Panc1 (cell line): ENCODE results near the gene ZFAND3. TPM values are rescaled to one million over a fixed set of nuclear protein-coding genes. Genes with fewer than 3 reads are reported as not detected.

Source experiments
- ATAC-seq: fragments of 200-7000 bp; cut with Tn5 transposase; 2 replicates; pipeline ENCODE4 v1.9.1; 2020; ENCODE audit warnings: mild to moderate bottlenecking, moderate library complexity
- BruUV-seq: library from RNA; stranded (reverse); fragments of 400-500 nt; replicated peaks from 2 replicates; lab custom pipeline; 2021; lab: Mats Ljungman, UMichigan
- CTCF ChIA-PET: fragments of 300-600 bp; sonication (Branson Sonifier 250); formaldehyde crosslinking; loops from one replicate; lab custom pipeline; 2022; ENCODE audit warnings: antibody characterized with exemption; lab: Charles Lee
- POLR2A ChIA-PET: fragments of 300-600 bp; sonication (Branson Sonifier 250); formaldehyde crosslinking; loops from one replicate; lab custom pipeline; 2022; ENCODE audit warnings: antibody characterized with exemption; lab: Charles Lee
- DNase-seq: peaks from one replicate; pipeline ENCODE4 v3.0.0-alpha.2; 2010; ENCODE audit warnings: low read depth, low spot score
- H3K27ac ChIP-seq: 2 replicates; pipeline ENCODE4 v1.5.1; 2011; ENCODE audit warnings: mild to moderate bottlenecking, low read length, inconsistent platforms
- H3K27me3 ChIP-seq: fragments of 200-500 bp; sonication (Bioruptor generic); 2 replicates; pipeline ENCODE4 v1.6.0; 2014; ENCODE audit warnings: low read length, inconsistent platforms; ENCODE audit not compliant: control insufficient read depth, insufficient read depth
- H3K36me3 ChIP-seq: fragments of 200-500 bp; sonication (Bioruptor generic); 2 replicates; pipeline ENCODE4 v1.5.1; 2014; ENCODE audit warnings: inconsistent platforms, mild to moderate bottlenecking, low read length, moderate library complexity; ENCODE audit not compliant: control insufficient read depth, insufficient read depth
- H3K4me1 ChIP-seq: 2 replicates; pipeline ENCODE4 v1.5.1; 2011; ENCODE audit warnings: inconsistent platforms, mild to moderate bottlenecking, low read length, moderate library complexity; ENCODE audit not compliant: control insufficient read depth, insufficient read depth
- H3K4me3 ChIP-seq, 2 experiments: 2 replicates each; pipeline ENCODE4 v1.5.1; 2011 to 2012; ENCODE audit warnings: low read depth in 2 of 2, low read length in 2 of 2, mild to moderate bottlenecking in 2 of 2, inconsistent platforms in 1 of 2, moderate library complexity in 1 of 2
- H3K9me3 ChIP-seq: fragments of 200-500 bp; sonication (Bioruptor generic); 2 replicates; pipeline ENCODE4 v1.5.1; 2014; ENCODE audit warnings: low read depth, mild to moderate bottlenecking, inconsistent platforms, low read length, moderate library complexity; ENCODE audit not compliant: control insufficient read depth, insufficient read depth
- CTCF ChIP-seq: fragments of 450-650 bp; IDR thresholded peaks from 2 replicates; pipeline ENCODE4 v1.5.1; 2017; ENCODE audit warnings: mild to moderate bottlenecking
- POLR2AphosphoS5 ChIP-seq: IDR thresholded peaks from 2 replicates; pipeline ENCODE4 v1.6.1; 2012; ENCODE audit warnings: mild to moderate bottlenecking, low read depth, low read length, moderate library complexity
- REST ChIP-seq, 2 experiments: IDR thresholded peaks; 2 replicates each; pipeline ENCODE4 v1.6.1; 2011 to 2012; ENCODE audit warnings: low read depth in 2 of 2, control low read depth in 1 of 2, low read length in 1 of 2, mild to moderate bottlenecking in 1 of 2, moderate library complexity in 1 of 2; ENCODE audit not compliant: insufficient read depth in 1 of 2
- SIN3A ChIP-seq: IDR thresholded peaks from 2 replicates; pipeline ENCODE4 v1.6.1; 2012; ENCODE audit warnings: low read depth, mild to moderate bottlenecking, low read length, moderate library complexity, borderline replicate concordance; ENCODE audit not compliant: insufficient read depth
- TCF7L2 ChIP-seq: IDR thresholded peaks from 2 replicates; pipeline ENCODE4 v1.6.1; 2011; ENCODE audit warnings: mild to moderate bottlenecking, low read depth, low read length, inconsistent platforms
- in situ Hi-C: cut with HindIII; loops from 2 replicates; pipeline ENCODE4 v1.10.0; 2016; ENCODE audit warnings: low sequenced_read_pairs, low pct_unique_long_range_greater_than_20kb
- intact Hi-C: fragments of 100-400 bp; cut with micrococcal nuclease; formaldehyde crosslinking; loops from one replicate; pipeline ENCODE4 v1.10.0; 2022; ENCODE audit not compliant: unreplicated experiment
- total RNA-seq: library from RNA; stranded (reverse); gene quantifications from one replicate; pipeline ENCODE4 v1.2.1, GENCODE V29; 2021; ENCODE audit not compliant: unreplicated experiment

Gene ZFAND3
- total RNA-seq, 1 experiment from 2014 or later: 95.9 TPM

- H3K27ac ChIP-seq: no peak overlapping the region
- in situ Hi-C loops (no loop called here), intact Hi-C loops (loop anchor here (10.0 kb wide), 2 partner anchors 217 to 307 kb away; no protein-coding TSS in a partner anchor)
- no TSS peak for BruUV-seq
- DNase-seq (no peak), ATAC-seq (no peak)
- CTCF ChIA-PET: interaction anchor here (0.6 to 0.7 kb wide), 3 partner anchors 232 to 527 kb away, joined by 4 to 5 read pairs (median 5); no protein-coding TSS in a partner anchor
- H3K4me1 ChIP-seq: no peaks in the 10 kb centered on the region
- TF ChIP-seq POLR2AphosphoS5 (no peak), CTCF (no peak), TCF7L2 (no peak), SIN3A (no peak), REST (IDR thresholded peaks at IDR 0.05; ENCODE audit: insufficient read depth in 1 of 2, low read depth in 2 of 2, low read length in 1 of 2) (no peak)
- H3K36me3 ChIP-seq: no peaks in the 10 kb centered on the region
- H3K27me3 ChIP-seq: no peaks in the 10 kb centered on the region
- H3K9me3 ChIP-seq: peaks cover 9% of the 10 kb centered on the region; the same call in 1 of the 2 replicates
- POLR2A ChIA-PET: interaction anchor here (0.6 kb wide), 2 partner anchors 27 to 483 kb away, joined by 5 to 6 read pairs; no protein-coding TSS in a partner anchor
- H3K4me3 ChIP-seq: no peak overlapping the region
Observed at GRCh38 chr6:38011937-38012336, 192.4 kb downstream of the ZFAND3 start.

GRCh38 chr6:38012573-38012972 lies 193.0 kb downstream of the ZFAND3 start:
- Histone ChIP-seq H3K27ac (no peak overlapping the region), H3K27me3 (no peaks in the 10 kb centered on the region), H3K36me3 (no peaks in the 10 kb centered on the region), H3K9me3 (peaks cover 9% of the 10 kb centered on the region; the same call in 1 of the 2 replicates), H3K4me3 (no peak overlapping the region), H3K4me1 (no peaks in the 10 kb centered on the region)
- intact Hi-C loops (loop anchor here (10.0 kb wide), 2 partner anchors 218 to 308 kb away; no protein-coding TSS in a partner anchor), in situ Hi-C loops (no loop called here)
- BruUV-seq: no TSS peak
- CTCF ChIA-PET: interaction anchor here (0.7 kb wide), 1 partner anchor 528 kb away, joined by 5 read pairs; no protein-coding TSS in a partner anchor
- DNase-seq (peak; percentile 25), ATAC-seq (peak; percentile 98)
- POLR2A ChIA-PET: no interaction called here
- TF ChIP-seq TCF7L2: no peak
- TF ChIP-seq SIN3A: no peak
- peak; percentile 91 for TF ChIP-seq CTCF
